Amniotic stem cell (primary cell): ENCODE results near the gene TECPR1.

ENCODE experiments used
- DNase-seq: peaks from one replicate; lab custom pipeline; 2025; lab: John Stamatoyannopoulos, UW

The TECPR1 gene

DNA sequence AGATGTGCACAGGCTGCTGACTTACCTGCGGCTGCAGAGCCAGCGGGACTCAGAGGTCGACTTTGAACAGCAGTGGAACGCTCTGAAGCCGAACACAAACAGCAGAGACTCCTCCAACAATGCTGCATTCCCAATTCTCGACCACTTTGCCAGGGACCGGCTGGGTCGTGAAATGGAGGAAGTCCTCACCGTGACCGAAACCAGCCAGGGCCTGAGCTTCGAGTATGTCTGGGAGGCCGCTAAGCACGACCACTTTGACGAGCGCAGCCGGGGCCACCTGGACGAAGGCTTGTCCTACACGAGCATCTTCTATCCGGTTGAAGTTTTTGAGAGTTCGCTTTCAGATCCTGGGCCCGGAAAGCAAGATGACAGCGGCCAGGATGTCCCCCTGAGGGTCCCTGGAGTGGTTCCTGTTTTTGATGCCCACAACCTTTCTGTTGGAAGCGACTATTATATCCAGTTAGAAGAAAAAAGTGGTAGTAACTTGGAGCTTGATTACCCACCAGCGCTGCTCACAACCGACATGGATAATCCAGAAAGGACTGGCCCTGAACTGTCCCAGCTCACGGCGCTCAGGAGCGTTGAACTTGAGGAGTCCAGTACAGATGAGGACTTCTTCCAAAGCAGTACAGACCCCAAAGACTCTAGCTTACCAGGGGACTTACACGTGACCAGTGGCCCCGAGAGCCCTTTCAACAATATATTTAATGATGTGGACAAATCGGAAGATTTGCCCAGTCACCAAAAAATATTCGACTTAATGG, 60.2 kb downstream of the TECPR1 start:
- DNase-seq, result no peak

DNA sequence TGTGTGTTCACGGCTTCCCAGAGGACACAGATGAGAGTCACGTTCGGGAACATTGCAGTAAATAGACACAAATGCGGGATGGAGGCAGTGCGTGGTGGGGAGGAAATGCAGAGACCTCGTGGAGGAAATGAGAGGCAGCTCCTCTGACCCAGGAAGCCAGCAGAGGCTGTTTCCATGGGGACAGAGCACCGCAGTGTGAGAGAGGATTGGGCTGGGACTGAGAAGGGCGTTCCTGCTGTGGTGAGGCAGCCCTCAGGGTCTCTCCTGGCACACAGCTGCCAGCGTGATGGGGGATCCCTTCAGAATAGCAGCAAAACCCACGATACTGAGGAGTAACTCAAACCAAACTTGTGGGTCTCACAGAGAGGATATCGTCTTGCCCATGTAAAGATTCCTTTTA, 62.5 kb downstream of the TECPR1 start:
- no peak for DNase-seq

DNA sequence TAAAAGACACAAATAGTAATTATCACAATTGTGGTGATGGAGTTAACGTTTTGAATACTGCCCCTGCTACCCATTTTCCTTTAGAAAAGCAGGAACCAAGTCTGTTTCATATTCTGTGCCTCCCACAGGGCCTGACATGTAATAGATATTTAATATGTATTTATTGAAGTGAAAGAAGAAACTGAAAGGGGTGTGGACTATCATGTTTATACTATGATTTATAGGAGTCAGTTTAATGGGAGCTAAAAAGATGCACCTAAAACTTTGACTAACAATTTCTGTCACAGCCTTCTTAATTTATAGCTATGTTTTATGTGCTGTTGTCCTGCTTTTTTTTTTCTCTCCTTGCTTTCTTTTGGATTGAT, 64.9 kb downstream of the TECPR1 start:
- DNase-seq, result no peak

DNA sequence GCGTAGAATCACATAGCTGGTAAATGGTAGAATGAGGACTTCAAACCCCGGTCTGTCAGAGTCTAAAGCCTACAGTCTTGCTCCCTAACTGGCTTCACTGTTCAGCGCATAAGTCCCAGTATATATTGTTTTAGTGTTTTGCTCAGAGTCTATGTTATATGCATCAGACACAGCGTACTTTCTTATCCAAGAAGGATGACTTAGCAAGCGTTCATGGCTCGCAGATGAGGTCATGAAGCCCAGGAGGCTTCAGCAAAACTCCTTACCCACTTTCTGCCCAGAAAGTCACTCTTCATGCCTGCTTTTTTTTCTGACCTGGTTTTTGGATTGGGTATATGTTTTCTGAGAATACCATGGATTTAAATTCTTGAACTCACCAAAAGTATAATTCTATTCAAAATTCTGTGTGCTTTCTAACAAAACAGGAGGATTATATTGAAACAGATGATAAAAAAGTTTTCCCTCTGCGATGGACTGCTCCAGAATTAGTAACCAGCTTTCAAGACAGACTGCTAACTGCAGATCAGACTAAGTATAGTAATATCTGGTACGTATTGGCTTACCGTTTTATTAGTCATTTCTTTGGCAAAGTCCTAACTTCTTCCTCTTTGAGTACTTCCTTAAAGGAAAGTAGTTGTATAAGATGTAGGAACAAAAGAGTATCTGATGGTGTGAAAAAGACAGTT, 65.4 kb downstream of the TECPR1 start:
- DNase-seq, result no peak

DNA sequence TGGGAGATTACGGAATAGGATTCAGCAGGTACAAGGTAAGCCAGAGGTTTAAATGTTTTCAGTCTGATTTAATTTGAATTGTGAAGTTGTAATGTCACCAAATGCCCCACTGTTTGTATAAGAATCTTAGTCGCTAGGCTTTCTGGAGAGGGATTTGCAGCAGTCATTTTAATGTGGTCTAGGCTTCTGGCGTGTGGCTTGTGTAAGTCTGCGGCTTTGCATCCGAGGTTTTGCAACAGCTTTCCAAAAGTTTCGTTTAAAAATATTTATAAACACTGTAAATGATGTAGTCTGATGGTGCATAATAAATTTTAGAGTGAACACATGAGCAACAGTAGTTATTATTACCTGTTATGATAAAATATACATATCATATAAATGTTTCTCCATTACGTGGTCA, 66.9 kb downstream of the TECPR1 start:
- no peak for DNase-seq

DNA sequence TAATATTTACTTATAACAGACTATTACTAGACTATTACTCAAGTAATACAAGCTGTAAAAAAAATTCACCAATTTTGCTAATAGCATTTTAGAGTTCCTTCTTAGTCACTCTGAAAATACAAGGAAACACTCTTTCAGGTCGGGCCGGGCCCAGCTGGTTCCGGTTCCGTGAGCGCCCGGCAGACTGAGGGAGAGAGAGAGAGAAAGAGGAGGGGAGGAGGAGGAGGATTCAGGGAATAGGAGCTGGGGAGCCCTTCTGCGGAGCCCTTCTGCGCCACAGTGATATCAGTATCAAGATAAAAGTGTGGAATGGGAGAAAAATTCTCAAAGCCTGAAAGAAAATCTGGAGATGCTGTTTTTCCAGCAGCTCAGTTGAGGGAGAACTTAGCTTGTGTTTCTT, 71.3 kb downstream of the TECPR1 start:
- no peak for DNase-seq

DNA sequence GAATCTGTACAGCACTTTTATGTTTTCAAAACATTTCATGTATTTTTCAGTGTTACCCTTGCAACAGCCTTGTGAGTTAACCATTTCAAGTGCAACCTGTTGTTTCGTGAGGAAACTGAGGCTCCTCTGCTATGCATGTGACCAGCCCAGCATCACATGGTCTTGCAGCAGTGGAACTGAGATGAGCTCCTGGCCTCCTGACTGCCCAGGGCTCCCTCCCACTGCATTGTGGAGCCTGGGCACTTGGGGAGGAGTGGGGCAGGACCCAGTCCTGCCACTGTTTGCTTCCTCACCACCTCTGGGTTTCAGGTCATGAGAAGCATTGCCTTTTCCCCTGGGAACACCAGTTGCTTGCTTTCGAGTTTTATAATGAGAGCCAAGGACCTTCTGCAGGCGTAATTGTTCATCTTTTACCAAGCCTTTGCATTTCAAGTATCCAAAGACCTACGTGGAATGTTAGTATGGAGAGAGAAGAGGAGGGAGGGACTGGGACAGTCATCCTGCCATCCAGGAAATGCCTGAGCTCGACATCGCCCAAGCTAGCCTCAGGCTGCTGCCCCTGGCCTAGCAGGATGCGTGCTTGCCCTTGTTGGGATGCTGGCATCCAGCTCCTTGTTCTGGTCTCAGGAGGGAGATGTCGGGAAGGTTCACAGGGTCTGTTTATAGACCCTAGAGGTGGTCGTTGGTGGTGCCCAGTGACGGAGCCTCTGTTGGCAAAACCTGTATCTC, 73.1 kb downstream of the TECPR1 start:
- DNase-seq, result no peak

DNA sequence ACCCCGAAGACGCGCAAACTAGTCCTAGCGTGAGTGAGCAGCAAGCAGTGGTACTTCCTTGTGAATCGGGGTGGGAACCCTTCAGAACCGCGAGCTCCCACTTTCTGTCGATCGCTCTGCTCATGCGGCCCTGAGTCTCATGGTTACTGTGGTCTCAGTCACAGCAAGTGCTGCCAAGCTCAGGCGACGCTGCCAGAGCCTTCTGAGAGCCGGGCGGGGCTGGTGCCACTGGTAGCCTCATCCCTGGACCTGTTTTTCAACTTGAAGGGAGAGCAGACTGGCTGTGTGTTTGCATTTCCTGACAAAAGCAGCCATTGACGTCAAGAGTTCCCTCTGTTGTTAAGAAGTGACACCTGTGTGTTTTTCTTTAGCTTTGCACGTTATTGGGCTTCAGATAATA, 73.7 kb downstream of the TECPR1 start:
- no peak for DNase-seq

DNA sequence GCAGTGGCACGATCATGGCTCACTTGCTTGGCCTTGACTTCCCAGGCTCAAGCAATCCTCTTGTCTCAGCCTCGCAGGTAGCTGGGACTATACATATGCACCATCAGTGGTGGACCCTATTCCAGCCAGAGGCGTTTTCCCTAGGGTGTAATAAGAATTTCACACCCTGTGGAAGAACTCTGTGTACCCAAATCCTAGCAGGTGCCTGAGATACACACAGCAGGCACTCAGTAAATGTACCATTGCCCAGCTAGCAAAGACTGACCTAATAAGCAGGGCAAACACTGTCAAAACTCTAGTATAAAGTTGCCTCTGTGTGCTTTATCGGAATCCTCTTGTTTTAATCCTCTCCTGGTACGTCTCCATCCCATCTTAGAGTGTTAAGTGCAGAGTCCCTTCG, 74.5 kb downstream of the TECPR1 start:
- no peak for DNase-seq

DNA sequence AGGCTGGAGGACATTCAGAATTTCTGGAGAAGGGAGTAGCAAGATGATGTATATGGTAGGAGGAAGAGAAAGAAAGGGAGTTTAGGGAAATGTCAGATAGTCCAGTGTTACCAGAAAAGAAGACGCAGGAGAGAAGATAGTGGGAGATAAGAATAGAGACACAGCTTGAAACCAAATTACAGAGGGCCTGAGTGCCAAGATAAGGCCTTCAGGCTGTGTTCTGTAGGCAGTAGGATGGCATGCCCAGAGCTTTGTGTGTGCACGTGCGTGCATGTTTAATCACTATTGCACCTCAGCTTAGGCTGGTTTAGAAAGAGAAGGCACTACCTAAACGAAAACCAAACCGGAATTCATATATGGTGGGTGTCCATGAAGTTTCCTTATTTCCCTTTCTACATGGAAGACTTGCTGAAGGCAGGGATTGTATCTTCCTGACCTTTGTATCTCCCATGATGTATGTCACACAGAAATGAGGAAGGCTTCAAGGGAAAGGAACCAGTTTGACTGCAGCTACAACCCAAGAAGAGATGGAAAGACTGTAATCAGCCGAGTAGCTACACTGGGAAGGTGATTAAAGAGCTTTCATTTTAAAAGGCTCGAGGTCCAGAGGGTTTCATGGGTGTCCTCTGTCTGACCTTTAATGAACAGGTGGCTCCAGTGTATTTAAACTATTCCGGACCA, 76.6 kb downstream of the TECPR1 start:
- DNase-seq, result no peak

DNA sequence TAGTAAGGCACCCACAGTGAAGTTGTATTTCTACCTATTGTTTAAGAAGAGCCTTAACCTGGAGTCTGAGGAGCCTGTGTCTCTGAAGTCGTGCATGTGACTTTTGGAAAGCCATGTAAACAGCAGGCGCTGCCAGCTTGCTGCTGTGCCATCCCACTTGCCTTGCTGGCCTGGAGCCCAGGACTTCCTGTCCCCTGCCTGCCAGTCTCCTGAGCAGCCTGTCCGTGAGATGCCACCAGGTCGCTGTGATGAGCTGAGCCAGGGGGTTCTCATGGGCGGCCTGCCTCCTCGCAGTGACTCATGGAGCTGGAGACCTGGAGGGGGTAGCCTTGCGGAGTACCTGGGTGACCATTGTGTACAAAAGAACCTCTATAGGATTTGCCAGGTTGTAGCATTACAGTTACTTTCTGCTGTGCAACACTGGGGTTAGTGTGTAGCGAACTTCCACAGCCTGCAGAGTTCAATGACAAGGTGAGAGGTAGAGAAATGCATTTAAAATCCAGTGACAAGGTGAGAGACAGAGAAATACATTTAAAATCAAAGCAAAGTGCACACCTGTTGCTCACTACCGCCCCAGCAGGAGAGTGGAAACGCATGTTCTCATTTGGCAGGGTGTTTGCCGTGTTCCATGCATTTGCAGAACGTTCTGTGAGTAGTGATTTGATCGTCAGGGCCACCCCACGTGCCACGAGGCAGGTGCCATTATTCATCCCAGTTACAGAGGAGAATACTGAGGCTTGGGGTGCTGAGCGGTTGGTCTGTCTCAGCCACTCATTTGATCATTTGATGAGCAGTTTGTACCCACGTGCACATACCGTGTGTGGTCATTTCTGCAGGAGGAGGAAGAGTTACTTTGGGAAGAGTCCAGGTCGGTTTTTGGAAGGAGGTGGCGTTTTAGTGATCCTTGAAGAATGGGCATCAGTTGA, 77.4 kb downstream of the TECPR1 start:
- no peak for DNase-seq

DNA sequence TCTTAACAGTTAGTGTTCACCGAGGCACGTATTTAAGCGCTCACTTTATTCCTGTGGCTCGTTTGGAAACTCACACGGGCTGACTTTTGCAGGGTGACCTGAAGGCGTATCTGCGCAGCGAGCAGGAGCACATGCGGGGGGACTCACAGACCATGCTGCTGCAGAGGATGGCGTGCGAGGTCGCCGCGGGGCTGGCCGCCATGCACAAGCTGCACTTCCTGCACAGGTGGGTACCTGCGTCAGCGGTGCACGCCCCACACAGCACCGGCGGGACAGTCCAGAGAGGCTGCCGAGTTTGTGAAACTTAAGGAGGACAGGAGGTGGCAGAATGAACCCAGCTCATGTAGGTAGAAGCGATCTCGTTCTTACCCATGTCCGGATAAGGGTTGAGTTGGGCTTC, 80.6 kb downstream of the TECPR1 start:
- DNase-seq, result no peak

DNA sequence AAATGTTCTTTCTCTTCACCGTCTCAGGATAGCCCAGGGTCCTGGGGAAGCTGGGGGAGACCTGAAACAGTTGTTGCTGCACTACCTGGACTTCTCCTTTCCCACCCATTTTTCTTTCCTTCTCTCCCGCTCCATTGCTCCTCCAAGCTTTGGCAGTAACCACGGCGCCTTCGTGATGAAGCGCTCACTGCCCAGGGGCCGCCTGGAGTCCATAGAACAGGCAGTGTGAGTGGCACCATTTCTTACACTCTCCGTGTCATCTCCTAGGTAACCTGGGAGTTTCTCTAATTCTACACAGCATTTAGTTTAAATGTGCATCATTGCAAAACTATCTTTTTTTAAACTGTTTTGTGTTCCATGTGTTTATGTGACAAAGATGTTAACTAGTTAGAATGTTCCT, 81.1 kb downstream of the TECPR1 start:
- DNase-seq, result no peak

DNA sequence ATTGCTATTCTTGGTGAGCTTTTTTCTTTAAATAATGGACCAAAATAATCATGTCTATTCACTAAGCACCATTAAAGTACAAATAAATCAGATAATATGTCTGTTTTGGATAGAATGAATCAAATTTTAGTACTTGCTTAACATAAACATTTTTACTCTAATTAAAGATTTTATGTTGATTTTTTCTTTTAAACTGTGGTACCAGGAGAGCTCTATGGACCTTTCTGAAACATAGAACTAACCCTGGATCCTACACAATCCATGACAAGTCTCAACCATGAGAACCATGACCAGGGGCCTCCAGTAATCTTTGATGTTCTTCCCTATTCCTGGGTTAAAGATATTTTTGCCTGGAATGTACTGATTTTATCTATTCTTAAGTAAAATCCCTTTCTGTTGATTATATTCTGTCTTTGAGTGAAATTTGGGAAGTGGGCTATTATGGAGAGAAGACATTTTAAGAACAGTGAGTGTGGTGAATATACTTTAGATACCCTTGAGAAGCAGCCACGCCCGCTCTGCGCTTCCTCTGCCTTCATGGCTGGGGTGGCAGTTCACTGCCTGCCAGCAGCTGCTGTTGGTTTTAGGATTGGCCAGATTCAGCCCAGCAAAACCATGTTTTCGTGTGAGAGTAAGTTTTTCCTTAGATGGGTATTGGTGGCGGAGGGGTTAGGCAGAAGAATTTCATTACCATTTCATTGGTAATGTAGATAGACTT, 83.0 kb downstream of the TECPR1 start:
- no peak for DNase-seq

DNA sequence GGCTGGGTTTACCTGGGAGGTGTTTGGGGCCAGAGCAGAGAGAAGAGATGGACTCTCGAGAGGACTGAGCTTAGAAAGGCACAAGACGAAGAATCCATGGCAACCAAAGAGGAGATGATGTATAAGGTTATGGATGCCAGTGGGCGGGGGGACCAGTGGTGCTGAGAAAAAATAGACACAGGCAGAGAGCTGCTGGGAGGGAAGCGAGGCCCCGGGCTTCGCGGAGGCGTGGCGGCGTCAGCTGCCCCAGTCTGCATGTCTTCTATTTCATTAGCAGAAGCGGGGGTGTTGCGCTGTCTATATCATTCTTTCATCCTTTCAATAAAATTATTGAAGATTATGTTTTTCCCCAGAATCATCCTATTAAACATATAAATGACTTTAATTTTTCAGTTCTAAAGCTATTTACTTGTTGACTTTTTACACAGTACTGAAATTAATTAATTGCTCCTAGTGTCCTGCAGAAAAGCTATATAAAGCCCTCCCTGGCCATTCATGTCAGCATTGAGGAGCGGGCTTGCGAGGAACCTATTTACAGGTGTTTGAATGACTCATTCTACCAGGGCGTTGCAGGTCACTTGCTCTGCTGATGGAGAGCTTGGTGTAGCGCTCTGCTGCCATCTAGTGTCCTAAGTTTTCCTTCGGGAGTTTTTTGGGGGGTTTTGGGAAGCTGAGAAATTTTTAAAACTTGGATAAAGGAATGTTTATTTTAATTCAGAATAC, 83.7 kb downstream of the TECPR1 start:
- DNase-seq, result no peak

DNA sequence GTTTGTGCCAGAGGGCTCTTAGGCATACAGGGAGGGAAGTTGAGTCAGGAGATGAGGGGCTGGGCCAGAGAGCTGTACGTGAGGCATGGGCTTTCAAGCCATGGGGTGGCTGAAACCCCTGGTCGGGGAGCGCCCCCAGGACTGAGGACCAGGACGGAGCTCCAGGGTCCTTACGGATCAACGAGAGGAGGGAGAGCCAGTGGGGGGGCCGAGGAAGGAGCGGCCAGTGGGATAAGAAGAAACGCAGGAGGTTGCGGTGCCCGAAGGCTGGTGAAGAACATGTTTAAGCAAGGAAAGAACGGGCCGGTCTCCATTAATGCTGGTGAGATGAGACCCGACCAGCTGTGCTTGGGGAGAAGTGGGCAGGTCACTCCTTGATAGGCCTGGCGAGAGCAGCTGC, 84.4 kb downstream of the TECPR1 start:
- no peak for DNase-seq

DNA sequence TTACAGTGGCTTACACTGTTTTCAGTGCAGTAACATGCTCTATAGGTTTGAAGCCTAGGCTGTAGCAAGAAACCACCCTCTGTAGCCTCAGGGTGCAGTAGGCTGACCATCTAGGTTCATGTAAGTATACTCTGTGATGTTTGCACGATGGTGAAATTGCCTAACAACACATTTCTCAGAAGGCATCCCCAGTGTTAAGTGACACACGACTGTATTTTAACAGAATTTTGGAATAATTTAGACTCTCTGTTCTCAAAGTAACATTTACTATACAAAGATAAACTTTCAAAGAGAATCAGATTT, 85.4 kb downstream of the TECPR1 start:
- DNase-seq, result no peak

DNA sequence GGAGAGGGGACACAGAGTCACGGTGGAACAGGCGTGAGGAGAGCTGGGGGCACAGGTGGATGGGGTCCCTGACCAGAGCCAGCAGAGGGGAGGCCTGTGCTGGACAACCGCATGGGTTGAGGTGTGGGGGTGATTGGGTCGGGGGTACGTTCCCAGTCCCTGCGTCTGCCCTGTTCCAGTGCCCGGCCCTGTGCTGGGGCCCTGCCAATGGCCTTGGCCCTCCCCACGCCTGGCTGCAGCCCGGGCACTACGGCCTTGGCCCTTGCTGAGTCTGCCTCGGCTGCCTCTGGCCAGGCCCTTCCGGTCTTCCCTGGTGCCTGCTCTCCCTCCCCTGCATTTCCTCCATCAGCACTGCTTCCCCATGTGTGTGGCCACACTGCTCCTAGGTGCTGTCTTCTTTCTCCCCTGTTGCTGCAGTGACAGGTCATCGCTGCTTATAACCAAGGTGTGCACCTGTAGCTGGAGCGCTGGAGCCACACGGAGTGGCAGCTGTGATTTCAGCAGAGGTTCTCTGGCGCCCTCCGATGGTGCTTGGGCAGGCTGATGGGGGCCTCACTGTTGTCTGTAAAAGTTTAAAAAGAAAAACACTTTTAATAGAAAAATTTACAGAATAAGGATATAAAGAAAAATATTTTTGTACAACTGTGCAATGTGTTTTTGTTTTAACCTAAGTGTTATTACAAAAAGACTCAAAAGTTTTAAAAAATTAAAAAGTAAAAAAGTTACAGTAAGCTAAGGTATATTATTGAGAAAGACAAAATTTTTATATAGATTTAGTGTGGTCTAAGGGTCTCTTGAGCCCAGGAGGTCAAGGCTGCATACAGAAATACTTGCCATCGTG, 86.0 kb downstream of the TECPR1 start:
- DNase-seq, result no peak
